GM06990 (cell line): ENCODE measurements around the gene PRR3.
"Not testable (repeated sequence)": the region's sequence is repeated elsewhere in the genome, so short reads cannot be mapped to it uniquely, and the experiment has no call there.

Source experiments
- DNase-seq: peaks from one replicate; pipeline ENCODE4 v3.0.0-alpha.2; 2011; ENCODE audit not compliant: insufficient read length; ENCODE audit errors: extremely low read depth
- H3K27me3 ChIP-seq: replicated peaks from 2 replicates; pipeline ENCODE4 v1.6.0; 2011; ENCODE audit warnings: low read length; ENCODE audit not compliant: control insufficient read depth, insufficient read depth
- H3K36me3 ChIP-seq: 2 replicates; pipeline ENCODE4 v1.5.1; 2011; ENCODE audit warnings: low read length; ENCODE audit not compliant: control insufficient read depth, insufficient read depth
- H3K4me3 ChIP-seq: replicated peaks from 2 replicates; pipeline ENCODE4 v1.5.1; 2011; ENCODE audit warnings: low read depth, mild to moderate bottlenecking, control low read depth, low read length
- TF ChIP-seq, protein P1 (sequence below): IDR thresholded peaks from 2 replicates; pipeline ENCODE4 v1.5.1; 2011; ENCODE audit warnings: low read length, control low read depth, mild to moderate bottlenecking, inconsistent platforms; ENCODE audit not compliant: insufficient read depth, poor library complexity, severe bottlenecking

The PRR3 gene

DNA sequence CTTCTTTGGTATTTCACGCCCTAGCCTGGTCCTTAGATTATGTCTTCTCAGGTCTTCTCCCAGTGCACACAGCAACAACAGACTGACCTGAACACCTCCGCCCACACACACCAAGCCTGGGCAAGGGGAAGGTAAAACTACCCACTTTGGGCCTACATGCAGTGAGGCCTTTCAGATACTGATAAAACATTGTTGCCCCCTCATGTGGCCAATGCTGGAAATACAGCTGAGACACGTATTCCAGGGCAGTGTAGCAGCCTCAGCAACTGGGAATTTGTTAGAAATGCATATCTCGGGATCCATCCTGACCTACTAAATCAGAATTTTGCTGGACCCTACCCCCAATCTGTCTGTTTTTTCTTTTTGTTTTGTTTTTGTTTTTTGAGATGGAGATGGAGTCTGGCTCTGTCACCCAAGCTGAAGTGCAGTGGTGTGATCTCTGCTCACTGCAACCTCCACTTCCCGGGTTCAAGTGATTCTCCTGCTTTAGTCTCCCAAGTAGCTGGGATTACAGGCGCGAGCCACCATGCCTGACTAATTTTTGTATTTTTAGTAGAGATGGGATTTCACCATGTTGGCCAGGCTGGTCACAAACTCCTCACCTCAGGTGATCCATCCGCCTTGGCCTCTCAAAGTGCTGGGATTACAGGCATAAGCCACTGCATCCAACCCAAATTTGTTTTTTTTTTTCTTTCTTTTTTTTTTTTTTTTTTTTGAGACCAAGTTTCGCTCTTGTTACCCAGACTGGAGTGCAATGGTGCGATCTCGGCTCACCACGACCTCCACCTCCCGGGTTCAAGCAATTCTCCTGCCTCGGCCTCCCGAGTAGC lies 40.4 kb downstream of the PRR3 start:
- not testable (repeated sequence) for H3K27me3 ChIP-seq, H3K4me3 ChIP-seq
- TF ChIP-seq, protein P1, sequence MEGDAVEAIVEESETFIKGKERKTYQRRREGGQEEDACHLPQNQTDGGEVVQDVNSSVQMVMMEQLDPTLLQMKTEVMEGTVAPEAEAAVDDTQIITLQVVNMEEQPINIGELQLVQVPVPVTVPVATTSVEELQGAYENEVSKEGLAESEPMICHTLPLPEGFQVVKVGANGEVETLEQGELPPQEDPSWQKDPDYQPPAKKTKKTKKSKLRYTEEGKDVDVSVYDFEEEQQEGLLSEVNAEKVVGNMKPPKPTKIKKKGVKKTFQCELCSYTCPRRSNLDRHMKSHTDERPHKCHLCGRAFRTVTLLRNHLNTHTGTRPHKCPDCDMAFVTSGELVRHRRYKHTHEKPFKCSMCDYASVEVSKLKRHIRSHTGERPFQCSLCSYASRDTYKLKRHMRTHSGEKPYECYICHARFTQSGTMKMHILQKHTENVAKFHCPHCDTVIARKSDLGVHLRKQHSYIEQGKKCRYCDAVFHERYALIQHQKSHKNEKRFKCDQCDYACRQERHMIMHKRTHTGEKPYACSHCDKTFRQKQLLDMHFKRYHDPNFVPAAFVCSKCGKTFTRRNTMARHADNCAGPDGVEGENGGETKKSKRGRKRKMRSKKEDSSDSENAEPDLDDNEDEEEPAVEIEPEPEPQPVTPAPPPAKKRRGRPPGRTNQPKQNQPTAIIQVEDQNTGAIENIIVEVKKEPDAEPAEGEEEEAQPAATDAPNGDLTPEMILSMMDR: peak; percentile 77
- H3K36me3 ChIP-seq: peaks cover 25% of the 10 kb centered on the region
- DNase-seq: peak; percentile 47

DNA sequence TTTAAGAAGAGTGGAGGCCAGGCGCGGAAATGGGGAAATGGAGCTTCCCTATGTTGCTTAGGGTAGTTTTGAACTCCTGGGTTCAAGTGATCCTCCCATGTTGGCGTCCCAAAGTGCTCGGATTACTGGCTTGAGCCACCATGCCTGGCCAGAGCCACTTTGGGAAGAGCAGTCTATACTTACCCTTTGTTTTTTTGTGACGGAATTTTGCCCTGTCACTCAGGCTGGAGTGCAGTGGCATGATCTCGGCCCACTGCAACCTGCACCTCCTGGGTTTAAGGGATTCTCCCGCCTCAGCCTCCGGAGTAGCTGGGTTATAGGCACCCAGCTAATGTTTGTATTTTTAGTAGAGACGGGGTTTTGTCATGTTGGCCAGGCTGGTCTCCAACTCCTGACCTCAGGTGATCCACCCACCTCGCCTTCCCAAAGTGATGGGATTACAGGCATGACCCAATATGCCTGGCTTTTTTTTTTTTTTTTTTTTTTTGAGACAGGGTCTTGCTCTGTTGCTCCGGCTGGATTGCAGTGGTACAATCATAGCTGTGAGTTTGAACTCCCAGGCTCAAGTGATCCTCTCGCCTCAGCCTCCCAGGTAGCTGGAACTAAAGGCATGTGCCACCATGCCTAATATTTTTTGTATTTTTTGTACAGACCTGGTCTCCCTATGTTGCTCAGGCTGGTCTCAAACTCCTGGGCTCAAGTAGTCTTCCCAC lies 42.0 kb downstream of the PRR3 start:
- TF ChIP-seq, protein P1: no peak
- no peak for DNase-seq
- H3K27me3 ChIP-seq: no peaks in the 10 kb centered on the region
- H3K4me3 ChIP-seq: no peak overlapping the region
- peaks cover 37% of the 10 kb centered on the region for H3K36me3 ChIP-seq

DNA sequence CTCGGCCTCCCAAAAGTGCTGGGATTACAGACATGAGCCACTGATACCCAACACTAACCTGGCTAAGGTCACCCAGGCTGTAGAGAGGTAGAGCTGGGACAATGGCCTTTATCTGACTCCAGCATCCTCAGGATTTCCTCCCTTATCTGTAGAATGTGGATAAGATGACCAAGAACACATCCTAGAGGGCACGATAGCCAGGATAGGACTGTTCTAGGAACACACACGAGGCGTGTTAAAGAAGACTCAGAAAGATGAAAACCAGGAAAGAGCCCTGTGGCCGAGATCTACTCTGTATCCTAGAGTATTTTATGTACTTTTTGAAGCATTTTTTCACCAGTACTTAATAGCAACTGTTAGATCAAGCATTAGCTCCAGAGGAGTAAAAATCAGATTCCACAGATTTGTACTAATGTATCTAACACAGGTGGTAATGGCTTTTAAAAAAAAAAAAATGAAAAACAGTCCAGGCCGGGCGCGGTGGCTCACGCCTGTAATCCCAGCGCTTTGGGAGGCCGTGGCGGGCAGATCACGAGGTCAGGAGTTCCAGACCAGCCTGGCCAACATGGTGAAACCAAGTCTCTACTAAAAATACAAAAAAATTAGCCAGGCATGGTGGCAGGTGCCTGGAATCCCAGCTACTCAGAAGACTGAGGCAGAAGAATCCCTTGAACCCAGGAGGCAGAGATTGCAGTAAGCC lies 42.7 kb downstream of the PRR3 start:
- TF ChIP-seq, protein P1: no peak
- H3K36me3 ChIP-seq: peaks cover 42% of the 10 kb centered on the region
- no peak overlapping the region for H3K4me3 ChIP-seq
- H3K27me3 ChIP-seq: no peaks in the 10 kb centered on the region
- DNase-seq: no peak

DNA sequence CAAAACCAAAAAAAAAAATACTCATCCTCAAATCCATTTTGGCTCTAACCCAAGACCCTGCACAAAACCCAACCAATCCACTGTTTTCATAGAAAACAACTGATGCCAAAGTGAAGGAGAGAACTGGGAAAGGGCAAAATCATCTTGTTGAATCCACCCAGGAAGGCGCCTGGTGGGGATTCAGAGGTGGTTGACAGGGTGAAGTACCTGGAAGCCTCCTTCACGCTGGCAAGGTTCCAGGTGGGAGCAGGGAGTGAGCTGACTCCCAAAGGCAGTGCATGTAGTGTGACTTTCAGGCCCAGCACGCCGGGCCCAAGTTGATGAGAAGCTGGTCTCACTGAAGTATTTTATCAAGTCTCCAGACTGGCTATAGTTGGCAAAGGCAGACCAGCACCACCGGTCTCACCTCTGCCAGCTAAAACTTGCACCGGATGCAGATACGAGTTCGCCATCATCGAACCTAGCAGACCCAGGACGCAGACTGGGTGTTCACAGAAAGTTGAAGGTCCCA lies 43.4 kb downstream of the PRR3 start:
- Histone ChIP-seq H3K27me3 (no peaks in the 10 kb centered on the region), H3K4me3 (no peak overlapping the region), H3K36me3 (peaks cover 48% of the 10 kb centered on the region)
- TF ChIP-seq, protein P1: no peak
- no peak for DNase-seq

DNA sequence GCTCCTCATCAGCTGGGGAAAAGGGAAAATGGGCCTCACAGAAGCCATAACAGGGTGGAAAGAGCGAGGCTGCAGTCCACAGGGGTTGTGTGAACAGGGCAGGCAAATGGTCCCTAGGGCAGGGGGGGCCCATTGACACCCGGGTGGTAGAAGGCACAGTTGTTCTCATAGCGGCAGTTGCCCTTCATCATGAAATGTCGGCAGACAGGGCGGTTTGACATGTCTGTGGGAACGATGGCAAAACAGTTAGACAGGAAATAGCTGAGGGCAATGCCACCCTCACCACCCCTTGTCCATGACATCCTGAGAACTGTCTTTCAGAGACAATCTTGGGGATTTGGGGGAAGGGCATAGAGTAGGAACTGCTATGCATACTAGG lies 44.3 kb downstream of the PRR3 start:
- H3K4me3 ChIP-seq: no peak overlapping the region
- H3K27me3 ChIP-seq: no peaks in the 10 kb centered on the region
- TF ChIP-seq, protein P1: no peak
- H3K36me3 ChIP-seq: peaks cover 54% of the 10 kb centered on the region
- no peak for DNase-seq
